Mesodermal cell (in vitro differentiated cells): ENCODE results near the gene SNX32.
A peak's percentile ranks its signal among the peaks of the same experiment; 100 is the strongest.

Experiments
- H3K27ac ChIP-seq: 2 replicates; pipeline ENCODE4 v1.7.0; 2013; ENCODE audit warnings: mild to moderate bottlenecking, low read depth, low read length, moderate library complexity; ENCODE audit not compliant: severe bottlenecking
- H3K36me3 ChIP-seq: 2 replicates; pipeline ENCODE4 v1.7.1; 2013; ENCODE audit warnings: mild to moderate bottlenecking, low read length, moderate library complexity; ENCODE audit not compliant: control insufficient read depth, insufficient read depth
- H3K4me1 ChIP-seq: one replicate; pipeline ENCODE4 v1.7.1; 2013; ENCODE audit warnings: mild to moderate bottlenecking, low read length; ENCODE audit not compliant: insufficient read depth, control insufficient read depth, poor library complexity, severe bottlenecking
- H3K4me3 ChIP-seq: 2 replicates; pipeline ENCODE4 v1.7.0; 2013; ENCODE audit warnings: low read length, control low read depth, mild to moderate bottlenecking; ENCODE audit not compliant: insufficient read depth, poor library complexity, severe bottlenecking; ENCODE audit errors: extremely low read depth
- H3K9me3 ChIP-seq: 2 replicates; pipeline ENCODE4 v1.7.1; 2013; ENCODE audit warnings: mild to moderate bottlenecking, low read length, moderate library complexity; ENCODE audit not compliant: control insufficient read depth
- WGBS, 2 experiments: methylation state at CpG; one replicate each; pipeline ENCODE4 v1.1.5; 2013; ENCODE audit warnings: missing lambda C conversion rate in 2 of 2; ENCODE audit not compliant: insufficient coverage in 2 of 2; 5-methylcytosine and 5-hydroxymethylcytosine counted together

SNX32 gene

GRCh38 chr11:65852508-65853245 is 18.9 kb downstream of the SNX32 start:
- no peak overlapping the region for H3K4me3 ChIP-seq
- peaks cover 17% of the 10 kb centered on the region for H3K4me1 ChIP-seq
- H3K36me3 ChIP-seq: peaks cover 59% of the 10 kb centered on the region
- 96 to 97% methylated on average over 29 to 32 of the region's 33 CpGs for WGBS, 2 experiments
- H3K27ac ChIP-seq: peak overlapping the region; percentile 16
- no peaks in the 10 kb centered on the region for H3K9me3 ChIP-seq

GRCh38 chr11:65853246-65853979 is 19.6 kb downstream of the SNX32 start:
- H3K4me1 ChIP-seq: peaks cover 17% of the 10 kb centered on the region
- H3K9me3 ChIP-seq: no peaks in the 10 kb centered on the region
- 91 to 94% methylated on average over 4 to 6 of the region's 6 CpGs for WGBS, 2 experiments
- peaks cover 59% of the 10 kb centered on the region for H3K36me3 ChIP-seq
- peak overlapping the region; percentile 16 for H3K27ac ChIP-seq
- H3K4me3 ChIP-seq: no peak overlapping the region

- Histone ChIP-seq H3K4me1 (peaks cover 17% of the 10 kb centered on the region), H3K27ac (no peak overlapping the region), H3K9me3 (no peaks in the 10 kb centered on the region), H3K4me3 (no peak overlapping the region), H3K36me3 (peaks cover 59% of the 10 kb centered on the region)
- WGBS, 2 experiments: 92 to 97% methylated on average over 4 of the region's 4 CpGs
Measured at GRCh38 chr11:65854161-65854592, 20.4 kb downstream of the SNX32 start.

GRCh38 chr11:65854852-65855837 is 21.4 kb downstream of the SNX32 start:
- 97% methylated on average over 10 to 11 of the region's 15 CpGs for WGBS, 2 experiments
- Histone ChIP-seq H3K36me3 (peaks cover 59% of the 10 kb centered on the region), H3K4me1 (peaks cover 17% of the 10 kb centered on the region), H3K27ac (no peak overlapping the region), H3K9me3 (no peaks in the 10 kb centered on the region), H3K4me3 (no peak overlapping the region)

- Histone ChIP-seq H3K36me3 (peaks cover 59% of the 10 kb centered on the region), H3K9me3 (no peaks in the 10 kb centered on the region), H3K27ac (no peak overlapping the region), H3K4me1 (peaks cover 17% of the 10 kb centered on the region), H3K4me3 (peak overlapping the region; percentile 95)
- WGBS, 2 experiments: 94 to 96% methylated on average over 15 of the region's 15 CpGs
Measured at GRCh38 chr11:65855927-65856363, 22.2 kb downstream of the SNX32 start.

GRCh38 chr11:65856689-65857499 is 23.1 kb downstream of the SNX32 start:
- Histone ChIP-seq H3K36me3 (peaks cover 54% of the 10 kb centered on the region), H3K4me1 (peaks cover 22% of the 10 kb centered on the region), H3K27ac (peak overlapping the region; percentile 94), H3K9me3 (no peaks in the 10 kb centered on the region), H3K4me3 (peak overlapping the region; percentile 95)
- 0 to 1% methylated on average over 53 to 54 of the region's 57 CpGs for WGBS, 2 experiments

- Histone ChIP-seq H3K9me3 (no peaks in the 10 kb centered on the region), H3K4me1 (peaks cover 28% of the 10 kb centered on the region), H3K36me3 (peaks cover 54% of the 10 kb centered on the region), H3K4me3 (peak overlapping the region; percentile 95), H3K27ac (peak overlapping the region; percentile 94)
- 0% methylated on average over 25 to 46 of the region's 49 CpGs for WGBS, 2 experiments
Measured at GRCh38 chr11:65857500-65857852, 23.7 kb downstream of the SNX32 start.

- Histone ChIP-seq H3K27ac (peak within 1 kb of the TSS; percentile 94), H3K36me3 (peaks cover 54% of the 10 kb centered on the region), H3K4me1 (peaks cover 30% of the 10 kb centered on the region), H3K4me3 (peak within 1 kb of the TSS; percentile 95), H3K9me3 (no peaks in the 10 kb centered on the region)
- WGBS, 2 experiments: 0 to 1% methylated on average over 66 to 80 of the region's 92 CpGs
Measured at GRCh38 chr11:65857853-65858680, 24.3 kb downstream of the SNX32 start, which contains the start of gene CFL1. Gene CFL1 (minus strand): TSS chr11:65858180. CDS start chr11:65858099, 81 bp downstream.

GRCh38 chr11:65858681-65859087 is 24.9 kb downstream of the SNX32 start:
- peaks cover 54% of the 10 kb centered on the region for H3K36me3 ChIP-seq
- 1 to 6% methylated on average over 9 to 10 of the region's 10 CpGs for WGBS, 2 experiments
- peaks cover 30% of the 10 kb centered on the region for H3K4me1 ChIP-seq
- H3K9me3 ChIP-seq: no peaks in the 10 kb centered on the region
- H3K27ac ChIP-seq: peak overlapping the region; percentile 94
- H3K4me3 ChIP-seq: peak overlapping the region; percentile 95
